ENCODE results near the gene FCHO2. TPM values are rescaled to one million over a fixed set of nuclear protein-coding genes. Genes with fewer than 3 reads are reported as not detected.

FCHO2 gene
- total and polyA plus RNA-seq, 2 donors (not counting 3 experiments of a cell fraction or from before 2014, with no cell fraction given): 12.0 to 25.2 TPM

- Histone ChIP-seq H3K27me3 (ENCODE audit: control insufficient read depth in 2 of 2, insufficient read depth in 2 of 2, low read length in 2 of 2) (no peaks in the 10 kb centered on the region), H3K9me1 (replicated peaks; ENCODE audit: control insufficient read depth, extremely low read depth, insufficient read depth, low read length) (no peaks in the 10 kb centered on the region), H3K4me3 (replicated peaks in 1 of 3; ENCODE audit: insufficient read depth in 1 of 3, low read depth in 1 of 3, low read length in 3 of 3) (no peak overlapping the region), H3K4me2 (ENCODE audit: insufficient read depth, low read length) (no peak overlapping the region), H3K9ac (replicated peaks; ENCODE audit: extremely low read depth, insufficient read depth, low read length) (no peak overlapping the region), H2AFZ (ENCODE audit: low read depth, low read length) (no peak overlapping the region), H3K4me1 (ENCODE audit: control insufficient read depth, extremely low read depth, insufficient read depth, low read length) (no peaks in the 10 kb centered on the region), H4K20me1 (replicated peaks; ENCODE audit: control insufficient read depth, extremely low read depth, insufficient read depth, low read length) (no peaks in the 10 kb centered on the region), H3K36me3 (ENCODE audit: control insufficient read depth in 2 of 2, extremely low read depth in 1 of 2, insufficient read depth in 2 of 2, low read length in 2 of 2) (no peaks in the 10 kb centered on the region), H3K9me3 (replicated peaks; ENCODE audit: control insufficient read depth, insufficient read depth, low read length) (no peaks in the 10 kb centered on the region), H3K79me2 (ENCODE audit: control insufficient read depth, insufficient read depth, low read length) (no peaks in the 10 kb centered on the region), H3K27ac (ENCODE audit: insufficient read depth, low read depth, low read length) (no peak overlapping the region)
- FAIRE-seq: no peak
- ChIA-PET CTCF (no interaction called here), POLR2A (no interaction called here)
- DNase-seq (ENCODE audit: low read depth, low spot score): no peak
- TF ChIP-seq MYC (IDR thresholded peaks at IDR 0.05; ENCODE audit: low read depth, low read length) (no peak), GATA2 (IDR thresholded peaks at IDR 0.05; ENCODE audit: insufficient read depth, insufficient read length, low read depth, low read length) (no peak), JUN (IDR thresholded peaks at IDR 0.05; ENCODE audit: borderline replicate concordance, insufficient read depth, insufficient read length, low read depth) (no peak), FOS (IDR thresholded peaks at IDR 0.05; ENCODE audit: borderline replicate concordance, insufficient read depth, low read length) (no peak), POLR2A (IDR thresholded peaks at IDR 0.05; ENCODE audit: low read depth, low read length) (no peak), POLR2AphosphoS5 (IDR thresholded peaks at IDR 0.05; ENCODE audit: insufficient read depth, low read depth, low read length) (no peak), EZH2 (IDR thresholded peaks at IDR 0.05; ENCODE audit: borderline replicate concordance, low read depth, low read length, severe bottlenecking) (no peak), CTCF (IDR thresholded peaks at IDR 0.05; ENCODE audit: extremely low read depth in 1 of 2, insufficient read depth in 1 of 2, low read depth in 1 of 2, low read length in 2 of 2) (no peak)
- TF ChIP-seq, protein P1, sequence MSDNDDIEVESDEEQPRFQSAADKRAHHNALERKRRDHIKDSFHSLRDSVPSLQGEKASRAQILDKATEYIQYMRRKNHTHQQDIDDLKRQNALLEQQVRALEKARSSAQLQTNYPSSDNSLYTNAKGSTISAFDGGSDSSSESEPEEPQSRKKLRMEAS (IDR thresholded peaks at IDR 0.05; ENCODE audit: insufficient read depth, insufficient read length): no peak
- intact Hi-C loops (cut with micrococcal nuclease) (no loop called here), dilution Hi-C loops (cut with MboI; ENCODE audit: extremely low pct_ligation_motif_present, low sequenced_read_pairs) (no loop called here)
- BruUV-seq (replicated peaks): no TSS peak
Measured at GRCh38 chr5:73037545-73037944, 81.7 kb downstream of the FCHO2 start.
